ENCODE results near the gene MT3. TPM values are rescaled to one million over a fixed set of nuclear protein-coding genes. Genes with fewer than 3 reads are reported as not detected.

MT3 gene
- polyA plus RNA-seq, 3 donors, result 0.84 to 1.3 (median 0.85) TPM

DNA sequence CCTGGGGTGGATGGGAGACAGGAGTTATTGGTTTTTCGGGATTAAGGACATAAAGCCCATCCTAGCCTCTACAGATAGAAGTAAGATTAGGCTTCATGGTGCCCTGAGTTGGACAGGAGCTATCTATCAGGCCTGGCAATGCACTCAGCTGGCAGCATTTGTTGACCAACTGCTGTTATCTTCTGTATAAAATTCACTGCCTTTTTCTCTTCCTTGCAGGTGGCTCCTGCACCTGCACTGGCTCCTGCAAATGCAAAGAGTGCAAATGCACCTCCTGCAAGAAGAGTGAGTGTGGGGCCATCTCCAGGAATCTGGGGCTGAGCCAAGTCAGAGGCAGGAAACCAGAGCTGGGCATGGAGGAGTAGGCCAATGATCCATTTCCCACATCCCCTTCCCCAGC lies 49.7 kb downstream of the MT3 start:
- no peak for DNase-seq (ENCODE audit: extremely low read depth in 1 of 11, low read depth in 9 of 11, low spot score in 4 of 11)

- DNase-seq (ENCODE audit: extremely low read depth in 1 of 11, low read depth in 9 of 11, low spot score in 4 of 11), result no peak
These were observed 50.7 kb downstream of the MT3 start for GRCh38 chr16:56640076-56640475.

Other genes starting within 250 kb of the MT3 start
- 100 to 1,000 TPM; 141 to 145 (median 144) TPM for gene AMFR, start 164.0 kb upstream of the MT3 start, polyA plus RNA-seq (ENCODE audit: insufficient read length in 3 of 3)
- 100 to 1,000 TPM; 125 to 152 (median 135) TPM for gene NUDT21, start 138.2 kb upstream of the MT3 start, polyA plus RNA-seq (ENCODE audit: insufficient read length in 3 of 3)
- gene OGFOD1, start 138.0 kb upstream of the MT3 start, polyA plus RNA-seq (ENCODE audit: insufficient read length in 3 of 3), result 10 to 100 TPM; 38.9 to 40.9 (median 39.6) TPM
- gene BBS2, start 69.5 kb upstream of the MT3 start, polyA plus RNA-seq (ENCODE audit: insufficient read length in 3 of 3), result 100 to 1,000 TPM in 1 of 3 donors, 10 to 100 TPM in 2; 68.1 to 116 (median 92.6) TPM
- not detected for gene MT4, start 24.5 kb upstream of the MT3 start, polyA plus RNA-seq (ENCODE audit: insufficient read length in 3 of 3)
- gene MT2A, start 19.1 kb downstream of the MT3 start, polyA plus RNA-seq (ENCODE audit: insufficient read length in 3 of 3), result 10 to 100 TPM; 14.5 to 29.8 (median 25.6) TPM
- 10 to 100 TPM; 16.0 to 23.9 (median 17.3) TPM for gene MT1E, start 36.3 kb downstream of the MT3 start, polyA plus RNA-seq (ENCODE audit: insufficient read length in 3 of 3)
- gene MT1M, start 43.1 kb downstream of the MT3 start, polyA plus RNA-seq (ENCODE audit: insufficient read length in 3 of 3), result under 1 TPM in 1 of 3 donors, not detected in 2; 0.20 TPM
- gene MT1A, start 49.1 kb downstream of the MT3 start, polyA plus RNA-seq (ENCODE audit: insufficient read length in 3 of 3), result not detected
- not detected for gene MT1B, start 62.4 kb downstream of the MT3 start, polyA plus RNA-seq (ENCODE audit: insufficient read length in 3 of 3)
- 10 to 100 TPM; 48.4 to 77.2 (median 58.2) TPM for gene MT1F, start 68.4 kb downstream of the MT3 start, polyA plus RNA-seq (ENCODE audit: insufficient read length in 3 of 3)
- gene MT1G, start 78.5 kb downstream of the MT3 start, polyA plus RNA-seq (ENCODE audit: insufficient read length in 3 of 3), result 10 to 100 TPM; 31.1 to 90.7 (median 45.7) TPM
- 10 to 100 TPM in 2 of 3 donors, 1 to 10 TPM in 1; 4.5 to 25.2 (median 12.1) TPM for gene MT1H, start 80.3 kb downstream of the MT3 start, polyA plus RNA-seq (ENCODE audit: insufficient read length in 3 of 3)
- 10 to 100 TPM; 24.8 to 30.2 (median 27.0) TPM for gene MT1X, start 92.9 kb downstream of the MT3 start, polyA plus RNA-seq (ENCODE audit: insufficient read length in 3 of 3)
- gene NUP93, start 140.6 kb downstream of the MT3 start, polyA plus RNA-seq (ENCODE audit: insufficient read length in 3 of 3), result 100 to 1,000 TPM in 1 of 3 donors, 10 to 100 TPM in 2; 82.7 to 106 (median 89.4) TPM

All from renal cortex interstitium (tissue), 11 donors.